ENCODE results near the gene NUDT3.

- TF ChIP-seq, protein P1, sequence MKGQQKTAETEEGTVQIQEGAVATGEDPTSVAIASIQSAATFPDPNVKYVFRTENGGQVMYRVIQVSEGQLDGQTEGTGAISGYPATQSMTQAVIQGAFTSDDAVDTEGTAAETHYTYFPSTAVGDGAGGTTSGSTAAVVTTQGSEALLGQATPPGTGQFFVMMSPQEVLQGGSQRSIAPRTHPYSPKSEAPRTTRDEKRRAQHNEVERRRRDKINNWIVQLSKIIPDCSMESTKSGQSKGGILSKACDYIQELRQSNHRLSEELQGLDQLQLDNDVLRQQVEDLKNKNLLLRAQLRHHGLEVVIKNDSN (IDR thresholded peaks at IDR 0.05; ENCODE audit: borderline replicate concordance, low read depth) = no peak
- TF ChIP-seq, protein P2, sequence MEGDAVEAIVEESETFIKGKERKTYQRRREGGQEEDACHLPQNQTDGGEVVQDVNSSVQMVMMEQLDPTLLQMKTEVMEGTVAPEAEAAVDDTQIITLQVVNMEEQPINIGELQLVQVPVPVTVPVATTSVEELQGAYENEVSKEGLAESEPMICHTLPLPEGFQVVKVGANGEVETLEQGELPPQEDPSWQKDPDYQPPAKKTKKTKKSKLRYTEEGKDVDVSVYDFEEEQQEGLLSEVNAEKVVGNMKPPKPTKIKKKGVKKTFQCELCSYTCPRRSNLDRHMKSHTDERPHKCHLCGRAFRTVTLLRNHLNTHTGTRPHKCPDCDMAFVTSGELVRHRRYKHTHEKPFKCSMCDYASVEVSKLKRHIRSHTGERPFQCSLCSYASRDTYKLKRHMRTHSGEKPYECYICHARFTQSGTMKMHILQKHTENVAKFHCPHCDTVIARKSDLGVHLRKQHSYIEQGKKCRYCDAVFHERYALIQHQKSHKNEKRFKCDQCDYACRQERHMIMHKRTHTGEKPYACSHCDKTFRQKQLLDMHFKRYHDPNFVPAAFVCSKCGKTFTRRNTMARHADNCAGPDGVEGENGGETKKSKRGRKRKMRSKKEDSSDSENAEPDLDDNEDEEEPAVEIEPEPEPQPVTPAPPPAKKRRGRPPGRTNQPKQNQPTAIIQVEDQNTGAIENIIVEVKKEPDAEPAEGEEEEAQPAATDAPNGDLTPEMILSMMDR (IDR thresholded peaks at IDR 0.05) = no peak
- TF ChIP-seq REST (IDR thresholded peaks at IDR 0.05; ENCODE audit: low read depth, low read length) (no peak), EP300 (IDR thresholded peaks at IDR 0.05; ENCODE audit: borderline replicate concordance in 1 of 2, low read depth in 1 of 2, low read length in 1 of 2) (no peak), MAX (IDR thresholded peaks at IDR 0.05; ENCODE audit: low read depth) (no peak), RCOR1 (IDR thresholded peaks at IDR 0.05; ENCODE audit: low read length) (no peak), RAD21 (IDR thresholded peaks at IDR 0.05; ENCODE audit: low read length) (no peak), RFX5 (IDR thresholded peaks at IDR 0.05; ENCODE audit: low read length) (no peak), SIN3A (IDR thresholded peaks at IDR 0.05; ENCODE audit: borderline replicate concordance, low read depth, low read length) (no peak)
Measured at GRCh38 chr6:34357937-34358336, 34.5 kb downstream of the NUDT3 start.
